Body of pancreas (tissue), 4 donors: ENCODE data around the gene SLC38A10. TPM values are rescaled to one million over a fixed set of nuclear protein-coding genes. Genes with fewer than 3 reads are reported as not detected.

Experiments
- ATAC-seq: fragments of 150-250 bp; one replicate; pipeline ENCODE4 v1.9.1; 2016
- DNase-seq, 4 donors: peaks; one replicate each; pipeline ENCODE4 v3.0.0-alpha.2; 2019
- H3K27ac ChIP-seq, 4 donors: fragments of 200-600 bp; sonication (generic); 1 replicate in 3 of 4; 2 replicates in 1 of 4; pipeline versions ENCODE4 v1.5.1 to v1.6.1; 2016 to 2019; ENCODE audit warnings: mild to moderate bottlenecking in 1 of 4, mixed read lengths in 1 of 4, moderate library complexity in 1 of 4
- H3K27me3 ChIP-seq, 2 donors: fragments of 200-600 bp; sonication (generic); one replicate each; pipeline ENCODE4 v1.6.0; 2016; ENCODE audit warnings: mild to moderate bottlenecking in 1 of 2
- H3K36me3 ChIP-seq, 2 donors: fragments of 200-600 bp; sonication (generic); replicated peaks in 1 of 2; 2 replicates each; pipeline ENCODE4 v1.5.1; 2016; ENCODE audit warnings: low read depth in 2 of 2; ENCODE audit not compliant: insufficient read depth in 1 of 2
- H3K4me1 ChIP-seq: fragments of 200-600 bp; sonication (generic); one replicate; pipeline ENCODE4 v1.6.0; 2016
- H3K4me3 ChIP-seq, 2 donors: fragments of 200-600 bp; sonication (generic); 1 replicate in 1 of 2; 2 replicates in 1 of 2; pipeline ENCODE4 v1.5.1; 2016 to 2019
- H3K9me3 ChIP-seq, 3 donors: fragments of 200-600 bp; sonication (generic); 1 replicate in 2 of 3; 2 replicates in 1 of 3; pipeline ENCODE4 v1.5.1; 2016
- CTCF ChIP-seq, 7 experiments: fragments of 450-650 bp in 4 of 7; fragments of 200-600 bp in 3 of 7; sonication (generic) in 3 of 7; IDR thresholded peaks; one replicate each; pipeline ENCODE4 v1.5.1; 2016 to 2019; ENCODE audit warnings: antibody characterized with exemption in 7 of 7
- POLR2A ChIP-seq, 3 donors: fragments of 450-650 bp; IDR thresholded peaks; one replicate each; pipeline ENCODE4 v1.6.1; 2016; ENCODE audit warnings: antibody characterized with exemption in 3 of 3, mild to moderate bottlenecking in 2 of 3
- WGBS, 2 donors: methylation state at CpG; one replicate each; pipeline ENCODE4 v1.1.5; 2017; 5-methylcytosine and 5-hydroxymethylcytosine counted together
- intact Hi-C: fragments of 100-400 bp; cut with DNase I; formaldehyde crosslinking; loops from one replicate; pipeline ENCODE4 v1.15.1; 2023
- total RNA-seq, 2 donors: library from RNA; depleted of rRNA; stranded (reverse); fragments of >200 nt; gene quantifications; one replicate each; pipeline ENCODE4 v1.1.0, GENCODE V29; 2016

SLC38A10 gene
- total RNA-seq, 2 donors from 2014 or later = 102 to 203 TPM

DNA sequence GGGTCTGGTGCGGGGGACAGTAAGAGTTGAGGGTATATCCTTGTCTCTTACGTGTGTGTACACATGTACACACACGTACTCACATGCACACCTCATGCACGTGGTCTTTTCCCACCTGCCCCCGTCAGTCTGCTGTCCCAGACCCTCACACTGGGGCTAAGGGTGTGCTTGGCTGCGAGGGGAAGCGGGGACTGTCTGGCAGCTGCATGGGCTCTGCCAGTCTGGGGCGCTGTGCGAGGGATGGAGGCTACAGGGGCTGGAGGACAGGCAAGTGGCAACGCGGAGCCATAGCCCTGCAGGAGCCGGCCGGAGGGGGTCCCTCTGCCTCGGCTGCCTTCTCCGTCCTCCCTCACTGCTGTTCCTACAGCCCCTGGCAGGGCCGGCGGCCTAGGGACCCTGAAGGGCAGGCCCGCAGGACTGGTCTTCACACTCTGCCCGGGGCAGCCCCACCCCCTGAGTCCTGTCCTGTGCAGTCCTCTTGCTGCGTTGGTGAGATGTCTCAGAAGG is 20.8 kb upstream of the SLC38A10 start:
- no peak overlapping the region for H3K4me3 ChIP-seq
- ATAC-seq (no peak), DNase-seq (no peak)
- H3K36me3 ChIP-seq = no peaks in the 10 kb centered on the region
- no peaks in the 10 kb centered on the region for H3K9me3 ChIP-seq
- 79 to 87% methylated on average over 14 to 20 of the region's 20 CpGs for WGBS, 2 donors
- no peaks in the 10 kb centered on the region for H3K27me3 ChIP-seq
- intact Hi-C loops = no loop called here
- TF ChIP-seq CTCF (IDR thresholded peaks at IDR 0.05) = no peak
- no peak for TF ChIP-seq POLR2A (IDR thresholded peaks at IDR 0.05)
- H3K4me1 ChIP-seq = peaks cover 5% of the 10 kb centered on the region
- H3K27ac ChIP-seq = no peak overlapping the region

DNA sequence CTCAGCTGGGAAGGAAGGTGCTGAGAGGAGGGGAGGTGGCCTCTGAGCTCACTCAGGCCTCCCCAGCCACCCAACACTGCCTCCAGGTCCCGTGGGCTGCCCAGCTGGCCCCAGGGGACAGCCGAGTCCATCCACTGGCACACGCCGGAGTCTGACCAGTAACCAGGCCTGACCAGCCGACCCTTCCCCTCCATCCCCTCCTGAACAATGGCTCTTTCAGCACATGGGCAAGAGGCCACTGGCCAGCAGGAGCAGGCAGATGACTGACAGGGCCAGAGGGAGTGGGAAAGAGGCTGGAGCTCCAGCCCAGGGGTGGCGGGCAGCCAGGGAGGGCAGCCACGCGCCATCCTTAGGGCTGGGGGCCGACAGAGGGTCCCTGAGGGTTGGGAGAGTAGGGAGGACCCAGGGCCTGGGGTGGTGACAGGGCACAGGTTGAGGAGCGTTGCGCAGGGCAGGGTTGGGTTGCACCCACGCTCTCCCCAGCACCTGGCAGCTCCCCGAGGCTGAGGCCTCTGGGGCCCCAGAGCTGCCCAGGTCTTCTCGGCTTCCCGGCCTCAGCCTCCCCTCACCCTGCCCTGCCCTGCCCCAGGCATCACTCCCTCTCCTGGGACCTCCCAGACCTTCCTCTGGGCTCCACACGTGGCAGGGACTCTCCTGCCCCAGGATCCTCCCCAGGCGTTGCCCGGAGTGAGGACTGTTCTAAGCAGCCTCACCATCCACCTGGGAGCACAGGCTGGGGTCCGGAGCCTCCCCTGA is 20.2 kb upstream of the SLC38A10 start:
- no peaks in the 10 kb centered on the region for H3K9me3 ChIP-seq
- DNase-seq (no peak), ATAC-seq (no peak)
- TF ChIP-seq CTCF (IDR thresholded peaks at IDR 0.05) (no peak), POLR2A (IDR thresholded peaks at IDR 0.05) (no peak)
- intact Hi-C loops = no loop called here
- no peaks in the 10 kb centered on the region for H3K27me3 ChIP-seq
- no peaks in the 10 kb centered on the region for H3K36me3 ChIP-seq
- no peak overlapping the region for H3K4me3 ChIP-seq
- 85 to 89% methylated on average over 8 to 19 of the region's 19 CpGs for WGBS, 2 donors
- peaks cover 8% of the 10 kb centered on the region for H3K4me1 ChIP-seq
- H3K27ac ChIP-seq = no peak overlapping the region

GRCh38 chr17:81314398-81315081 is 19.4 kb upstream of the SLC38A10 start:
- Histone ChIP-seq H3K27ac (no peak overlapping the region), H3K27me3 (no peaks in the 10 kb centered on the region), H3K9me3 (no peaks in the 10 kb centered on the region), H3K4me3 (no peak overlapping the region), H3K36me3 (no peaks in the 10 kb centered on the region), H3K4me1 (peaks cover 16% of the 10 kb centered on the region)
- 85 to 87% methylated on average over 12 to 19 of the region's 21 CpGs for WGBS, 2 donors
- intact Hi-C loops = no loop called here
- TF ChIP-seq POLR2A (IDR thresholded peaks at IDR 0.05) (no peak), CTCF (IDR thresholded peaks at IDR 0.05) (no peak)
- DNase-seq (no peak), ATAC-seq (no peak)

DNA sequence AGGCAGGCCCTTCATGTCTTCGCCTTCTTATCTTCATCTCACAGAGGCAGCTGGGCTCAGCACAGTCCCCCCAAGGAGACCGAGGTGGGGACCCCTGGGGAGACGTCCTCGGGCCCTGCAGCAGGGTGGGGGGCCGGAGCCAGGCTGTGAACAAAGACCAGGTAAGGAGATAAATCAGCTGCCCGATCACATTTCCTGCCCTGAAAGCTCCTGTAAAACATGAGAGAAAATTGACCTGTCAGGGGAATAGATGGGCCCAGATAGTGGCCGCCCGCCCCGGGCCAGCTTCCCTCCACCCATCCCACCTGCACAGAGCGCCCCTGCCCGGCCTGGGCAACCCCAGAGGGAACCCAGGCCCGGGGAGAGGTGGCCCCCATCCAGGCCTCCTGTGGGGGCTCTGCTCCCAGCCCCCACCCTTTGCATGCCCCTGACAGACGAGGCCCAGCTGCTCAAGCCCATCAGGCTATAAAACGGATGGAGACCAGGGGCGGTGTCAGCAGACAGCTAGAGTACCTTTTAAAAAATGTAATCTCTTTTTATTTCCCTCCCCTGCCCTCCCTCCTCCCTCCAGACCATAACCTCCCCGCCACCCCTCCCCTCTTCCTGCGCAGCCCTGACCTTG is 18.8 kb upstream of the SLC38A10 start:
- ATAC-seq (no peak), DNase-seq (no peak)
- TF ChIP-seq CTCF (IDR thresholded peaks at IDR 0.05) (no peak), POLR2A (IDR thresholded peaks at IDR 0.05) (no peak)
- no peaks in the 10 kb centered on the region for H3K36me3 ChIP-seq
- WGBS, 2 donors = 69 to 78% methylated on average over 11 to 16 of the region's 17 CpGs
- H3K9me3 ChIP-seq = no peaks in the 10 kb centered on the region
- H3K4me1 ChIP-seq = peaks cover 22% of the 10 kb centered on the region
- no peak overlapping the region for H3K4me3 ChIP-seq
- H3K27me3 ChIP-seq = no peaks in the 10 kb centered on the region
- intact Hi-C loops = no loop called here
- H3K27ac ChIP-seq = no peak overlapping the region
